IMR-90 (cell line): ENCODE results near the gene ITPR3. TPM values are rescaled to one million over a fixed set of nuclear protein-coding genes. Genes with fewer than 3 reads are reported as not detected.

Experiments used
- ATAC-seq: fragments of 200-7000 bp; cut with Tn5 transposase; 2 replicates; pipeline ENCODE4 v1.9.1; 2020; ENCODE audit warnings: low read depth, mild to moderate bottlenecking, moderate library complexity
- BruUV-seq: library from RNA; stranded (reverse); fragments of 400-500 nt; replicated peaks from 2 replicates; lab custom pipeline; 2021; lab: Mats Ljungman, UMichigan
- CTCF ChIA-PET: fragments of 300-600 bp; formaldehyde crosslinking; extraction: SDS; loops from one replicate; lab custom pipeline; 2021; ENCODE audit warnings: antibody characterized with exemption; lab: Yijun Ruan, JAX
- POLR2A ChIA-PET: fragments of 300-600 bp; sonication (Branson Sonifier 250); formaldehyde crosslinking; loops from one replicate; lab custom pipeline; 2022; ENCODE audit warnings: antibody characterized with exemption; ENCODE audit not compliant: unreplicated experiment; lab: Charles Lee
- DNase-seq: peaks from one replicate; pipeline ENCODE4 v3.0.0; 2013
- H2AFZ ChIP-seq: replicated peaks from 2 replicates; pipeline ENCODE3; 2013; ENCODE audit warnings: low read length, mild to moderate bottlenecking; ENCODE audit not compliant: poor library complexity
- H2AK5ac ChIP-seq: 2 replicates; pipeline ENCODE4 v1.6.1; 2013; ENCODE audit warnings: low read depth, low read length, inconsistent platforms
- H2AK9ac ChIP-seq: replicated peaks from 2 replicates; pipeline ENCODE3; 2013; ENCODE audit warnings: mild to moderate bottlenecking, low read depth, low read length, moderate library complexity; ENCODE audit not compliant: poor library complexity
- H2BK120ac ChIP-seq: 2 replicates; pipeline ENCODE4 v1.6.1; 2013; ENCODE audit warnings: low read depth, low read length, inconsistent platforms
- H2BK15ac ChIP-seq: 3 replicates; pipeline ENCODE4 v1.6.1; 2013; ENCODE audit warnings: low read depth, low read length, inconsistent platforms
- H2BK20ac ChIP-seq: 2 replicates; pipeline ENCODE4 v1.6.1; 2013; ENCODE audit warnings: low read depth, mild to moderate bottlenecking, inconsistent platforms, low read length, moderate library complexity
- H2BK5ac ChIP-seq: 2 replicates; pipeline ENCODE4 v1.6.1; 2013; ENCODE audit warnings: mild to moderate bottlenecking, low read depth, low read length, inconsistent platforms; ENCODE audit not compliant: poor library complexity, severe bottlenecking
- H3K14ac ChIP-seq: replicated peaks from 2 replicates; pipeline ENCODE4 v1.6.1; 2013; ENCODE audit warnings: low read depth, low read length, inconsistent platforms
- H3K18ac ChIP-seq: 2 replicates; pipeline ENCODE4 v1.6.1; 2013; ENCODE audit warnings: low read depth, low read length, control low read depth
- H3K23ac ChIP-seq: 2 replicates; pipeline ENCODE4 v1.6.1; 2013; ENCODE audit warnings: low read depth, low read length, inconsistent platforms
- H3K27ac ChIP-seq: 2 replicates; pipeline ENCODE4 v1.5.1; 2013; ENCODE audit warnings: mild to moderate bottlenecking, control low read depth, low read length; ENCODE audit not compliant: insufficient read depth
- H3K27me3 ChIP-seq: 2 replicates; pipeline ENCODE4 v1.6.1; 2013; ENCODE audit warnings: low read length; ENCODE audit not compliant: control insufficient read depth, insufficient read depth
- H3K36me3 ChIP-seq: 2 replicates; pipeline ENCODE4 v1.6.1; 2013; ENCODE audit warnings: low read length, mixed read lengths; ENCODE audit not compliant: control insufficient read depth, insufficient read depth
- H3K4ac ChIP-seq: 2 replicates; pipeline ENCODE4 v1.6.1; 2013; ENCODE audit warnings: low read depth, low read length, inconsistent platforms
- H3K4me1 ChIP-seq: 2 replicates; pipeline ENCODE4 v1.6.1; 2013; ENCODE audit warnings: low read length, mixed read lengths; ENCODE audit not compliant: control insufficient read depth, insufficient read depth
- H3K4me2 ChIP-seq: 2 replicates; pipeline ENCODE4 v1.6.1; 2013; ENCODE audit warnings: low read depth, mild to moderate bottlenecking, control low read depth, low read length, moderate library complexity
- H3K4me3 ChIP-seq: 2 replicates; pipeline ENCODE4 v1.5.1; 2013; ENCODE audit warnings: low read depth, mild to moderate bottlenecking, control low read depth, low read length, moderate library complexity; ENCODE audit not compliant: insufficient read depth
- H3K56ac ChIP-seq: 2 replicates; pipeline ENCODE4 v1.6.1; 2013; ENCODE audit warnings: low read length, inconsistent platforms; ENCODE audit not compliant: insufficient read depth; ENCODE audit errors: extremely low read depth
- H3K79me1 ChIP-seq, 2 experiments: 2 replicates each; pipeline ENCODE4 v1.6.1; 2013; ENCODE audit warnings: low read length in 2 of 2, inconsistent platforms in 1 of 2, low read depth in 1 of 2
- H3K9ac ChIP-seq: 2 replicates; pipeline ENCODE4 v1.6.1; 2013; ENCODE audit warnings: low read depth, low read length, control low read depth
- H3K9me1 ChIP-seq: 2 replicates; pipeline ENCODE4 v1.6.1; 2013; ENCODE audit warnings: low read length, inconsistent platforms; ENCODE audit not compliant: insufficient read depth
- H3K9me3 ChIP-seq: 2 replicates; pipeline ENCODE4 v1.6.1; 2013; ENCODE audit warnings: low read length; ENCODE audit not compliant: control insufficient read depth, insufficient read depth
- H4K20me1 ChIP-seq: 2 replicates; pipeline ENCODE4 v1.6.1; 2013; ENCODE audit warnings: low read length, inconsistent platforms; ENCODE audit not compliant: insufficient read depth
- H4K5ac ChIP-seq: 2 replicates; pipeline ENCODE4 v1.6.1; 2013; ENCODE audit warnings: mild to moderate bottlenecking, low read depth, low read length, control low read depth
- H4K8ac ChIP-seq, 2 experiments: 2 replicates each; pipeline ENCODE4 v1.6.1; 2013; ENCODE audit warnings: low read depth in 2 of 2, low read length in 2 of 2, control low read depth in 1 of 2, inconsistent platforms in 1 of 2
- H4K91ac ChIP-seq: 2 replicates; pipeline ENCODE4 v1.6.1; 2013; ENCODE audit warnings: low read depth, low read length, inconsistent platforms; ENCODE audit not compliant: insufficient read depth
- BHLHE40 ChIP-seq: fragments of 150-350 bp; IDR thresholded peaks from 2 replicates; pipeline ENCODE4 v1.6.1; 2016; ENCODE audit warnings: mild to moderate bottlenecking, low read depth, low read length
- FOS ChIP-seq: fragments of 150-350 bp; IDR thresholded peaks from 2 replicates; pipeline ENCODE4 v1.6.1; 2016; ENCODE audit warnings: low read depth, low read length
- MAFK ChIP-seq: IDR thresholded peaks from 2 replicates; pipeline ENCODE4 v1.6.1; 2012; ENCODE audit warnings: low read depth, low read length, improper control_type of control experiment
- MAZ ChIP-seq: IDR thresholded peaks from 2 replicates; pipeline ENCODE4 v1.6.1; 2012; ENCODE audit warnings: low read depth, mild to moderate bottlenecking, low read length, improper control_type of control experiment, moderate library complexity, borderline replicate concordance
- MXI1 ChIP-seq: IDR thresholded peaks from 2 replicates; pipeline ENCODE4 v1.6.1; 2012; ENCODE audit warnings: low read depth, mild to moderate bottlenecking, low read length, moderate library complexity, borderline replicate concordance
- POLR2A ChIP-seq: IDR thresholded peaks from 2 replicates; pipeline ENCODE4 v1.6.1; 2012; ENCODE audit warnings: mild to moderate bottlenecking, low read depth, low read length
- RAD21 ChIP-seq: IDR thresholded peaks from 2 replicates; pipeline ENCODE4 v1.6.1; 2012; ENCODE audit warnings: low read length, improper control_type of control experiment
- RCOR1 ChIP-seq: IDR thresholded peaks from 2 replicates; pipeline ENCODE4 v1.6.1; 2012; ENCODE audit warnings: mild to moderate bottlenecking, low read length, improper control_type of control experiment; ENCODE audit not compliant: insufficient replicate concordance
- SMC3 ChIP-seq: fragments of 150-350 bp; IDR thresholded peaks from 2 replicates; pipeline ENCODE4 v1.6.1; 2016; ENCODE audit warnings: low read depth, mild to moderate bottlenecking, antibody characterized with exemption, low read length, moderate library complexity
- USF2 ChIP-seq: fragments of 150-350 bp; IDR thresholded peaks from 2 replicates; pipeline ENCODE4 v1.6.1; 2017; ENCODE audit warnings: mild to moderate bottlenecking, antibody characterized with exemption, low read length, low read depth
- WGBS, 2 experiments: methylation state at CpG; one replicate each; pipeline versions ENCODE4 v1.1.5 to v1.1.7; 2013; ENCODE audit warnings: missing lambda C conversion rate in 2 of 2; ENCODE audit not compliant: insufficient read length in 1 of 2; ENCODE audit errors: extremely low coverage in 2 of 2; 5-methylcytosine and 5-hydroxymethylcytosine counted together
- dilution Hi-C: fragments of 300-500 bp; cut with HindIII; formaldehyde crosslinking; loops from one replicate; pipeline ENCODE4 v1.14.3; 2018; ENCODE audit warnings: low sequenced_read_pairs; ENCODE audit not compliant: unreplicated experiment
- in situ Hi-C: fragments of 300-500 bp; cut with MboI; formaldehyde crosslinking; loops from 3 replicates; pipeline ENCODE4 v1.14.3; 2019; ENCODE audit warnings: low sequenced_read_pairs, inconsistent platforms, mixed read lengths
- intact Hi-C: fragments of 100-400 bp; cut with micrococcal nuclease; formaldehyde crosslinking; loops from 2 replicates; pipeline ENCODE4 v1.10.0; 2022
- polyA plus RNA-seq, 3 experiments: library from polyadenylated mRNA; depleted of rRNA; stranded (reverse); fragments of >200 nt; gene quantifications; 2 replicates each; pipeline ENCODE4 v1.2.3, GENCODE V29; 2012; ENCODE audit warnings: low replicate concordance in 1 of 3
- total RNA-seq: library from RNA; depleted of rRNA; stranded (reverse); fragments of >200 nt; gene quantifications from 2 replicates; pipeline ENCODE4 v1.2.3, GENCODE V29; 2012
- TF ChIP-seq, protein P1 (sequence below): conservative IDR thresholded peaks from 2 replicates; pipeline ENCODE4 v1.5.1; 2012; ENCODE audit warnings: mild to moderate bottlenecking, low read depth, low read length, improper control_type of control experiment
- TF ChIP-seq, protein P2 (sequence below): fragments of 150-350 bp; IDR thresholded peaks from 2 replicates; pipeline ENCODE4 v1.6.1; 2016; ENCODE audit warnings: low read depth, mild to moderate bottlenecking, low read length, moderate library complexity, borderline replicate concordance

The ITPR3 gene
- total and polyA plus RNA-seq, 2 of the 4 experiments (the other 2 are of a cell fraction), result 1.6 to 3.7 TPM

- DNase-seq (no peak), ATAC-seq (no peak)
- no peaks in the 10 kb centered on the region for H3K36me3 ChIP-seq
- H2BK120ac ChIP-seq, result peak overlapping the region; percentile 95; the same call in 1 of the 2 replicates
- 0 out of 3 replicates have a peak overlapping the region, but pooled peaks have one; percentile 62 for H2BK15ac ChIP-seq
- H3K79me1 ChIP-seq, result no peaks in the 10 kb centered on the region
- no peak overlapping the region for H3K4me3 ChIP-seq
- dilution Hi-C loops, result no loop called here
- H4K8ac ChIP-seq, result peak overlapping the region in 1 of 2 experiments; percentile 46; a peak in 2 of 4 replicates
- peak overlapping the region; percentile 67; the same call in 1 of the 2 replicates for H2BK20ac ChIP-seq
- H3K9me1 ChIP-seq, result peaks cover 14% of the 10 kb centered on the region
- H3K9ac ChIP-seq, result no peak overlapping the region
- H3K18ac ChIP-seq, result no peak overlapping the region
- peak overlapping the region; percentile 99 for H2AK9ac ChIP-seq
- H4K91ac ChIP-seq, result no peak overlapping the region; the same call in 1 of the 2 replicates
- in situ Hi-C loops, result loop anchor here (5.0 to 10.0 kb wide), 3 partner anchors 113 to 565 kb away; no protein-coding TSS in a partner anchor
- H3K4me1 ChIP-seq, result peaks cover 15% of the 10 kb centered on the region
- H3K23ac ChIP-seq, result no peak overlapping the region
- TF ChIP-seq RCOR1 (no peak), POLR2A (no peak), FOS (no peak), MAFK (no peak), SMC3 (no peak), BHLHE40 (no peak), MAZ (no peak), MXI1 (no peak), RAD21 (no peak), USF2 (no peak)
- TF ChIP-seq, protein P1, sequence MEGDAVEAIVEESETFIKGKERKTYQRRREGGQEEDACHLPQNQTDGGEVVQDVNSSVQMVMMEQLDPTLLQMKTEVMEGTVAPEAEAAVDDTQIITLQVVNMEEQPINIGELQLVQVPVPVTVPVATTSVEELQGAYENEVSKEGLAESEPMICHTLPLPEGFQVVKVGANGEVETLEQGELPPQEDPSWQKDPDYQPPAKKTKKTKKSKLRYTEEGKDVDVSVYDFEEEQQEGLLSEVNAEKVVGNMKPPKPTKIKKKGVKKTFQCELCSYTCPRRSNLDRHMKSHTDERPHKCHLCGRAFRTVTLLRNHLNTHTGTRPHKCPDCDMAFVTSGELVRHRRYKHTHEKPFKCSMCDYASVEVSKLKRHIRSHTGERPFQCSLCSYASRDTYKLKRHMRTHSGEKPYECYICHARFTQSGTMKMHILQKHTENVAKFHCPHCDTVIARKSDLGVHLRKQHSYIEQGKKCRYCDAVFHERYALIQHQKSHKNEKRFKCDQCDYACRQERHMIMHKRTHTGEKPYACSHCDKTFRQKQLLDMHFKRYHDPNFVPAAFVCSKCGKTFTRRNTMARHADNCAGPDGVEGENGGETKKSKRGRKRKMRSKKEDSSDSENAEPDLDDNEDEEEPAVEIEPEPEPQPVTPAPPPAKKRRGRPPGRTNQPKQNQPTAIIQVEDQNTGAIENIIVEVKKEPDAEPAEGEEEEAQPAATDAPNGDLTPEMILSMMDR, result no peak
- TF ChIP-seq, protein P2, sequence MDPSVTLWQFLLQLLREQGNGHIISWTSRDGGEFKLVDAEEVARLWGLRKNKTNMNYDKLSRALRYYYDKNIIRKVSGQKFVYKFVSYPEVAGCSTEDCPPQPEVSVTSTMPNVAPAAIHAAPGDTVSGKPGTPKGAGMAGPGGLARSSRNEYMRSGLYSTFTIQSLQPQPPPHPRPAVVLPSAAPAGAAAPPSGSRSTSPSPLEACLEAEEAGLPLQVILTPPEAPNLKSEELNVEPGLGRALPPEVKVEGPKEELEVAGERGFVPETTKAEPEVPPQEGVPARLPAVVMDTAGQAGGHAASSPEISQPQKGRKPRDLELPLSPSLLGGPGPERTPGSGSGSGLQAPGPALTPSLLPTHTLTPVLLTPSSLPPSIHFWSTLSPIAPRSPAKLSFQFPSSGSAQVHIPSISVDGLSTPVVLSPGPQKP, result no peak
- H3K9me3 ChIP-seq, result no peaks in the 10 kb centered on the region
- H2AFZ ChIP-seq, result peak overlapping the region; percentile 96
- CTCF ChIA-PET, result interaction anchor here (1.0 to 1.6 kb wide), 7 partner anchors 32 to 122 kb away, joined by 3 to 21 read pairs (median 4); partner anchors contain the start of gene ITPR3
- no peaks in the 10 kb centered on the region for H4K20me1 ChIP-seq
- no peak overlapping the region for H3K14ac ChIP-seq
- intact Hi-C loops, result loop anchor here (1.0 to 5.0 kb wide), 5 partner anchors 84 to 565 kb away; no protein-coding TSS in a partner anchor
- POLR2A ChIA-PET, result no interaction called here
- no peak overlapping the region for H2BK5ac ChIP-seq
- no peak overlapping the region for H4K5ac ChIP-seq
- BruUV-seq, result no TSS peak
- WGBS, 2 experiments, result 0% methylated on average over 1 of the region's 4 CpGs; no CpG with 5 or more reads in 1 of the 2 experiments
- no peak overlapping the region for H3K56ac ChIP-seq
- peak overlapping the region; percentile 46 for H3K4ac ChIP-seq
- peak overlapping the region; percentile 47 for H2AK5ac ChIP-seq
- H3K27ac ChIP-seq, result no peak overlapping the region
- no peak overlapping the region for H3K4me2 ChIP-seq
- no peaks in the 10 kb centered on the region for H3K27me3 ChIP-seq
Measured at GRCh38 chr6:33589392-33589730, 31.8 kb upstream of the ITPR3 start.
